PC-9 (cell line): ENCODE measurements around the gene ELAPOR2.

ENCODE experiments used
- CTCF ChIP-seq: fragments of 200-600 bp; sonication (generic); conservative IDR thresholded peaks from 2 replicates; pipeline ENCODE4 v1.6.1; 2017; ENCODE audit warnings: mixed run types, antibody characterized with exemption, mild to moderate bottlenecking, moderate library complexity
- EZH2 ChIP-seq: fragments of 200-600 bp; sonication (generic); IDR thresholded peaks from 2 replicates; pipeline ENCODE4 v1.8.0; 2017; ENCODE audit warnings: antibody characterized with exemption, low read depth

DNA sequence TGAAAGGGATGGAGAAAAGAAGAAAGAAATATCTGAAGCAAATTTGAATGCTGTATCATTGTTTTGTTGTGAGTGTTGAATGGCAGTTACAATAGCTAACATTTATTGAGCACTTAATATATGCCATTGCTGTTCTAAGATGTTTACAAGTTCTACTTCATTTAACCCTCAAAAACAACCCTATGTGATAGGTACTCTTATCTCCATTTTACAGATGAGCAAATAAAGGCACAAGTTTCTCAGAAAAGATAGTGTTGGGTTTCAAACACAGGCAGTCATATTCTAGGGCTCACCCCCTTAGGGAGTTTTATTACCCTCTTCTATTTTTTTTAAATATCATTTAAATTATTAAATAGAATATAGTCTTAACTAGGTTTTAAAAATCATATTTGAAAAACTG, 8.3 kb upstream of the ELAPOR2 start:
- TF ChIP-seq CTCF (no peak), EZH2 (no peak)
